HepG2 (cell line): ENCODE measurements around the gene VAMP2. TPM values are rescaled to one million over a fixed set of nuclear protein-coding genes. Genes with fewer than 3 reads are reported as not detected.

Source experiments
- BRD4 ChIP-seq: sonication (generic); formaldehyde crosslinking; IDR thresholded peaks from 2 replicates; pipeline ENCODE4 v1.4.0; 2020; ENCODE audit warnings: missing genetic modification reagents
- HDAC2 ChIP-seq: sonication (generic); formaldehyde crosslinking; IDR thresholded peaks from 2 replicates; pipeline ENCODE4 v1.4.0; 2020; ENCODE audit warnings: missing genetic modification reagents
- HNRNPH1 ChIP-seq: fragments of 200-400 bp; formaldehyde crosslinking; optimal IDR thresholded peaks from 2 replicates; pipeline ENCODE3; 2017; ENCODE audit warnings: mild to moderate bottlenecking, low read depth, low read length
- MATR3 ChIP-seq: sonication (generic); formaldehyde crosslinking; IDR thresholded peaks from 2 replicates; pipeline ENCODE4 v1.4.0; 2020; ENCODE audit warnings: missing genetic modification reagents
- MED13 ChIP-seq: sonication (generic); formaldehyde crosslinking; IDR thresholded peaks from 2 replicates; pipeline ENCODE4 v1.5.0; 2020; ENCODE audit warnings: missing genetic modification reagents
- PBX2 ChIP-seq: IDR thresholded peaks from 2 replicates; pipeline ENCODE4 v1.6.1; 2016; ENCODE audit warnings: control low read depth
- RARA ChIP-seq: IDR thresholded peaks from 2 replicates; pipeline ENCODE4 v1.6.1; 2016; ENCODE audit warnings: missing genetic modification reagents, missing compliant biosample characterization
- SALL1 ChIP-seq: sonication (generic); formaldehyde crosslinking; IDR thresholded peaks from 2 replicates; pipeline ENCODE4 v1.8.0; 2022; ENCODE audit warnings: mild to moderate bottlenecking, missing genetic modification reagents
- TEAD3 ChIP-seq: optimal IDR thresholded peaks from 2 replicates; pipeline ENCODE3; 2016; ENCODE audit warnings: borderline replicate concordance
- THAP8 ChIP-seq: sonication (generic); formaldehyde crosslinking; IDR thresholded peaks from 2 replicates; pipeline ENCODE4 v1.5.1; 2020; ENCODE audit warnings: missing genetic modification reagents, mild to moderate bottlenecking, borderline replicate concordance
- ZBTB49 ChIP-seq: sonication (generic); formaldehyde crosslinking; IDR thresholded peaks from 2 replicates; pipeline ENCODE4 v1.4.0; 2020; ENCODE audit warnings: missing genetic modification reagents, borderline replicate concordance
- ZFP36 ChIP-seq: fragments of 150-350 bp; IDR thresholded peaks from 2 replicates; pipeline ENCODE4 v1.6.1; 2018; ENCODE audit warnings: borderline replicate concordance, low read length, low read depth; ENCODE audit not compliant: partially characterized antibody
- ZFP82 ChIP-seq: sonication (generic); formaldehyde crosslinking; IDR thresholded peaks from 2 replicates; pipeline ENCODE4 v1.5.1; 2020; ENCODE audit warnings: mild to moderate bottlenecking, missing genetic modification reagents, borderline replicate concordance
- ZMAT3 ChIP-seq: sonication (generic); formaldehyde crosslinking; conservative IDR thresholded peaks from 2 replicates; pipeline ENCODE4 v1.7.0; 2021; ENCODE audit warnings: missing genetic modification reagents
- ZNF24 ChIP-seq: fragments of 450-650 bp; IDR thresholded peaks from 2 replicates; pipeline ENCODE4 v1.6.1; 2017; ENCODE audit warnings: antibody characterized with exemption, mild to moderate bottlenecking
- ZNF326 ChIP-seq: sonication (generic); formaldehyde crosslinking; IDR thresholded peaks from 2 replicates; pipeline ENCODE4 v1.4.0; 2020; ENCODE audit warnings: missing genetic modification reagents, borderline replicate concordance
- ZNF34 ChIP-seq: sonication (generic); formaldehyde crosslinking; IDR thresholded peaks from 2 replicates; pipeline ENCODE4 v1.4.0; 2020; ENCODE audit warnings: mild to moderate bottlenecking, missing genetic modification reagents, borderline replicate concordance
- ZNF614 ChIP-seq: IDR thresholded peaks from 2 replicates; pipeline ENCODE4 v1.6.1; 2018; ENCODE audit warnings: missing biosample characterization, missing genetic modification reagents, inconsistent platforms, borderline replicate concordance
- ZNF652 ChIP-seq: IDR thresholded peaks from 2 replicates; pipeline ENCODE4 v1.6.1; 2016; ENCODE audit warnings: low read depth, borderline replicate concordance
- ZNF672 ChIP-seq: sonication (generic); formaldehyde crosslinking; IDR thresholded peaks from 2 replicates; pipeline ENCODE4 v1.8.1; 2022; ENCODE audit warnings: missing genetic modification reagents
- ZNF687 ChIP-seq: sonication (generic); formaldehyde crosslinking; IDR thresholded peaks from 2 replicates; pipeline ENCODE4 v1.5.1; 2020; ENCODE audit warnings: mild to moderate bottlenecking, missing genetic modification reagents, moderate library complexity
- ZNF720 ChIP-seq: sonication (generic); formaldehyde crosslinking; IDR thresholded peaks from 2 replicates; pipeline ENCODE4 v1.4.0; 2020; ENCODE audit warnings: missing genetic modification reagents
- ZSCAN25 ChIP-seq: sonication (generic); formaldehyde crosslinking; IDR thresholded peaks from 2 replicates; pipeline ENCODE4 v1.8.0; 2022; ENCODE audit warnings: mild to moderate bottlenecking, missing genetic modification reagents
- ZSCAN31 ChIP-seq: sonication (generic); formaldehyde crosslinking; IDR thresholded peaks from 2 replicates; pipeline ENCODE4 v1.5.0; 2020; ENCODE audit warnings: low read depth, mild to moderate bottlenecking, missing genetic modification reagents
- polyA plus RNA-seq, 8 experiments: library from polyadenylated mRNA; depleted of rRNA in 3 of 8; stranded (reverse) in 7 of 8; unstranded in 1 of 8; fragments of >200 nt; fragmentation: Illumina TruSeq in 4 of 8; extraction: Trizol in 4 of 8; gene quantifications; 2 replicates each; pipeline versions ENCODE4 v1.2.1 to v1.2.3, GENCODE V29; 2011 to 2016; ENCODE audit warnings: low read depth in 4 of 8, missing spikeins in 1 of 8, mixed read lengths in 1 of 8; ENCODE audit not compliant: insufficient read depth in 1 of 8
- total RNA-seq, 5 experiments: library from RNA; depleted of rRNA; stranded (reverse); fragments of >200 nt; fragmentation: Illumina TruSeq; extraction: Trizol; gene quantifications; 2 replicates each; pipeline ENCODE4 v1.2.3, GENCODE V29; 2016; ENCODE audit warnings: low read depth in 1 of 5

Gene VAMP2
- total and polyA plus RNA-seq, 2 of the 13 experiments (the other 11 are each of a cell fraction or from before 2014, with no cell fraction given) = 3.9 to 17.2 TPM

- TF ChIP-seq ZNF652 (CRISPR knock-in tag) (no peak), ZMAT3 (CRISPR knock-in tag) (no peak), ZSCAN25 (no peak), ZNF687 (CRISPR knock-in tag) (no peak; the same call in 1 of the 2 replicates), ZFP82 (CRISPR knock-in tag) (peak; percentile 22; the same call in 1 of the 2 replicates), ZBTB49 (no peak), BRD4 (CRISPR knock-in tag) (no peak), MATR3 (no peak), HNRNPH1 (no peak), PBX2 (CRISPR knock-in tag) (no peak), ZNF720 (CRISPR knock-in tag) (no peak), TEAD3 (CRISPR knock-in tag) (no peak), ZNF672 (CRISPR knock-in tag) (no peak), THAP8 (CRISPR knock-in tag) (0 out of 2 replicates have a peak, but pooled peaks have one; percentile 39), ZNF614 (CRISPR knock-in tag) (no peak), SALL1 (CRISPR knock-in tag) (0 out of 2 replicates have a peak, but pooled peaks have one; percentile 31), RARA (no peak), HDAC2 (CRISPR knock-in tag) (peak; percentile 42; the same call in 1 of the 2 replicates), ZFP36 (no peak), ZNF34 (CRISPR knock-in tag) (no peak), ZSCAN31 (CRISPR knock-in tag) (no peak), ZNF24 (no peak), ZNF326 (CRISPR knock-in tag) (no peak), MED13 (no peak)
Measured at GRCh38 chr17:8189041-8189710, 26.4 kb upstream of the VAMP2 start (continued).
